Endometrial microvascular endothelial cells (primary cell): ENCODE data around the gene SKIC8. TPM values are rescaled to one million over a fixed set of nuclear protein-coding genes. Genes with fewer than 3 reads are reported as not detected.

Experiments used
- in situ Hi-C: cut with HindIII; loops from 2 replicates; pipeline ENCODE4 v1.10.0; 2017; ENCODE audit warnings: low sequenced_read_pairs, low pct_unique_long_range_greater_than_20kb; ENCODE audit errors: inconsistent ontology term
- total RNA-seq: library from RNA; depleted of rRNA; stranded (reverse); fragments of >200 nt; gene quantifications from one replicate; pipeline ENCODE4 v1.2.3, GENCODE V29; 2015; ENCODE audit errors: inconsistent ontology term

The SKIC8 gene
- total RNA-seq, result 101 TPM

DNA sequence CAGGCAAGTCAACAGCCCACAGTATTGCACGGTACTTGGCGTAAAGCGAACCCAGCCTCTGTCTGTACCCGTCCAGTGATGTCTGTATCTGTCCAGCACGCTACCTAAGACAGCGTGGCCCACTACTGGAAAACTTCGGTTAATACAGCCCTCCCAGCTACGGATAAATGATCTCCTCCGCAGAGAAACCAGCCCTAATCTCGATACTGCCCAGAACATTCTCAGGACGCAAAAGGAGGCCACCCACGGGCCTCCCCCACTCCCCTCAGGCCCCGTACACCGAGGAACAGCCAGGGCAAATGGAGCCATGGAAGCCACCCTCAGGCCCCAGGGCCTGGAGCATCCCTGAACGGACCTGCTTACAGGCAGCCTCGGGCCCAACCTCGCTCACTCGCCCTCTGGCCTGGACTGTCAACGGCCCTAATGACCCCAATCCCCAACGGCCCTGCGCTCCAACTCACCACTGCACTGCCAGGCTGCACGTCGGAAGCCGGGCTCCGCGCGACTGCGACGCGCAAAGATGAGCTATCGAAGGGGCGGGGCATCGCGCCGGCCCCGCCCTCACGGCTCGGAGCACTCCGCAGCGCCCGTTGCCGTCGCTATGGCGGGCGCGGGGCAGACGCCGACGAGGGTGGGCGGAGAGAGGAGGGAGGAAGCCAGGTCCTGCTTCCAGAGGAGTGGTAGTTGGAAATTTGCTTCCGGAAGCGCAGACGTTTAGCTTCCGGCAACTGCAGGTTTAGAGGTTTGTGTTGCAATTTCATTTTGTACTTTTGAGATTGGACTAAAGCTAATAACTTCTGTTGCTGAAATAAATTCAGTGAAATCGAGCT is at the start of gene SKIC8:
Gene SKIC8 (minus strand): TSS at position 509 of the 830 bp plus-strand sequence. CDS start 3,923 bp downstream, outside the sequence.
- in situ Hi-C loops, result no loop called here

DNA sequence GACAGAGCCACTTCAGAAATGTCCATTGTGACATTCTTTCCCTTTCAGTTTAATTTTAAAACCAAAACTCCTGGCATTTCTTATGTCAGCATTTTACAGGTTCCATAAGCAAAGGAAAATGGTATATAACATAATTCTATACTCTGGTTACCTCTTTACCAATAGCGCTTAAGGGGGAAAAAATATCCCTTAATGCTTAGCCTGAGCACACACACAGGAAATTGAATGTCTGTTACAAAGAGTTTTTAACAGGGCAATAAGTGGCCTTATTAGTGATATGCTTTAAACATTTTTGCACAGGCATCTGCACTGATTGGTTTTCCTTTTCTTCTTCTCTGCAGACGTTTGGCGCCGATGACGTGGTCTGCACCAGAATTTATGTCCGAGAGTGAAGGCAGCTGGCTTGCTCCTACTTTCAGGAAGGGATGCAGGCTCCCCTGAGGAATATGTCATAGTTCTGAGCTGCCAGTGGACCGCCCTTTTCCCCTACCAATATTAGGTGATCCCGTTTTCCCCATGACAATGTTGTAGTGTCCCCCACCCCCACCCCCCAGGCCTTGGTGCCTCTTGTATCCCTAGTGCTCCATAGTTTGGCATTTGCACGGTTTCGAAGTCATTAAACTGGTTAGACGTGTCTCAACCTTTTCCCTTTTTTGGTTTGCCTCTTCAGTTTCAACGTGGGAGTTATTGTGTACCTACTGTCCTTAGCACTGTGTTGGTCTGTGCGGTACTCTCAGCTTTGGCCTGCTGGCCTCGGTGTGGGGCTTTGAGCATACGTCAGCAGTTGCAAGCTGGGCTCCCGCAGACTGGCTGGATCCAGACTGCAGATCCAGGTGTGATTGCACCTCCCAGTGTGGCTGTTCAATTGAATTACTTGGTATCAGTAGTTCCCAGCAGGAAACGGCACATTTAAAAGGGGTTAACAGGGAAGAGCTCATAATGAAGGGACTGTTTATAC is 48.5 kb upstream of the SKIC8 start:
- in situ Hi-C loops, result no loop called here

DNA sequence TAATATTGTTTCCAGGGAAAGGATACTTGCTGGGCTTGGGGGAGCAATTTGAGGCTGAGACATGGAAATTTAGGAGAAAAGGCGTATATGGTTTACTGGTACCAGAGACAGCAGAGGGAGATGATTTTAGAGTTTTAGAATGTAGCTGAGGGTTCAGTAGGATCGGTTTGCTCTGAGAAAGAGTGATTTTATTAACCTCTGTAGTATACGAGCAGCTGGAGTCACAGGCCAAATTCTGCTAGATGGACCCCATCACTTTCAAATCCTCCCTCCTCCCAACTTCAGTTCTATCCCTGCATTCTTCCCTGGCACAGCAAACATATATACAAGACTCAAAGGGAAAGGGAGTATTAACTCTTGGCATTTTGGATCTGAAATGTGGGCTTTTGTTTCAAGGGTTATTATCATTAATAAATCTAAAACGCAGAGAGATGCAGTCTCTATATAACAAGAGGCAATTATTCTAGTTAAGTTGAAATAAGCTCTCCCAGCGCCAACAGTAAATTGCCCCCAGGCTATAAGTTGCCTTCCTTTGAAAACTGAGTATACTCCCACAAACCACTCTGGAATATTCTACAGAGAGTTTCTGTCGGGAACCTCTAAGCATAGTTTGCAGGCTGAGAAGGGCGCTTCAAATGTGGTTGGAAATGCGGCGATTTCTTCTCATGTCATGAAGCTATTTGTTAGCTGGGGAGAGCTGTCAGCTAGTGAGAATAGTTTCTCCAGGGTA is 46.2 kb upstream of the SKIC8 start:
- in situ Hi-C loops, result no loop called here

DNA sequence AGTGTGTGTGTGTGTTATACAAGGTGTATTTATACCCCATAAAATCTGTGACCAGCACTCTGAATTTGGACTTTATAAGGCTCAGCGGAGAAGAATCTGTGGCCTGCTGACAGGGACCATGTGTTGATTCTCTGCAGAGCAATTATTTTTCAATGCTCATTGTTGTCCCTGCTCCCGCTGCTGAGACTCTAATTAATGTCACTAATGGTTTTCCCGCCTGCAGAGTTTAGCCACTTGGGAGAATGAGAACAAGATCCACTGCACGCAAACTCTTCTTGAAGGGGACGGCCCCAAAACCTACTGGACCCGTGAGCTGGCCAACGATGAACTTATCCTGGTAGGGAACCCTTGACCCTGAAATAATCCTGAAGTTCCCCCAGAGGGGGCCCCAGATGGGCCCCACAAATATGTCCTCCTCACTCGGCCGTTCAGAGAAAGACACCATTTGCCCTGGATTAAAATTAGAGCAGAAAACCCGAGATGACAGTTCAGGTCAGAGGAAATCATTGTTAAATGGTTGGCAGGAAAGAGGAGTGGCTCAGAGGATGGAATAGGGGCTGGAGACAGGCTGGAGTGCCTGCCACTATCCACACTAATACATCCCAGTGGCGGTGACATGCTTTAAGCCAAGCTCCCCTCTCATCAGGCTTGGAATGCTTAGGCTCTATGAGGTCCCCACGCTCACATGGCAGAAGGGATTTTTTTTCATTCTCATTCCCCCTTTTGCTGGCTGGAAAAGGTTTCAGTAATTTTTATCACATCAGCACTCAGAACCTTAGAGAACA is 44.1 kb upstream of the SKIC8 start:
- in situ Hi-C loops, result no loop called here

DNA sequence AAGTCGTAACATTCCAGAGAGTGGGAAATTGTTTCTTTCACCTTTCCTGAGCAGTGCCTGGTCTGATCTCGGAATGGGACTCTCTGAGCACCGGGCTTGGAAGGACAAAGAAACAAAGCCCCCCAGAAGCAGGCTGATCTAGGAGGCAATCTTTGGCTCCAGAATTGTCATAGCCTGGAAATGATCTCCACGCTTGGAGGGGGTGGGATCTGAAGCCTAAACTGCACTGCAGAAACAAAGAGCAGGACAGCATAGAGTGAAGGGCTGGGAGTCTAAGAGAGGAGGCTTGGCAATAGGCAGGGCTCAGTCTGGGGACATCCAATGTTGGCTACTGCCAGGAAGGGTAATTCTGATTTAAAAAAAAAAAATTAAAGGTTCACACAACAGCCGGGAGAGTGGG is 42.6 kb upstream of the SKIC8 start:
- in situ Hi-C loops, result no loop called here

DNA sequence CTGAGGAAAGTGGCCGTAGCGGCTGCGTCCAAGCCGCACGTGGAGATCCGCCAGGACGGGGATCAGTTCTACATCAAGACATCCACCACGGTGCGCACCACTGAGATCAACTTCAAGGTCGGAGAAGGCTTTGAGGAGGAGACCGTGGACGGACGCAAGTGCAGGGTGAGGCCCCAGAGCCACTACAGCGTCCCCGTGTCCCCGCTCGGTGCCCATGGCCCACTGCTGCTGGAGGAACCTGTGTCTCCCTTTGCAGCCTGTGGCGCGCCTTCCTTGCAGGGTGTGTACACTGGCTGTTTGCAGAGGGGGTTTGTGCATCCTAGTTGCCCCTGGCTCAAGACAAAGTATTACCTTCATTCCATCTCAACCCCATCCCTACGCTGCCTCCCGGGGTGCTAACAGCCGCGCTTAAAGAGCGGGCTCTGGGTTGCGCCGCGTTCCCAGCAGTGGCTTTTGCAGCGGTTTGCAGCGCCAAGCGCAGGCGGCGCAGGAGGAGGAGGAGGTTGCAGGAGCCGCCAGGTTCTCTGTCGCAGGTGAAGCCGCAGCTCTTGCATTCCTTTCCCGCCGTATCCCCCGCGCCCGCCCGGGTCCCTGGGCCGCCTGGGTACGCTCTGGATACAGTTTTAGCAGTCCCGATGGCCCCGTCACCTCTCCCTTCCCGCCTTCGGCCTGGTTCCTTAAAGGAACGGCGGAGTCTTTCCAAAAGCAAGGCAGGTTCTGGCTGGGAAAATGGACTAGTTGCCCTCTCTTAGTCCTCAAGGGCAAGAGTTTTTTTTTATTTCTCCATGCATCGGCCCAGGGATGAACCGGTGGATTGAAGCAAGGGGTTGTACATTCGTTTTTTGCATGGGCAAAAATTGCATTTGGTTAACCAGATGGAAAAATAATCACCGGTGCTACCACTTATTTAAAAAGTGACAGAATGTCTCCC is 41.9 kb upstream of the SKIC8 start:
- in situ Hi-C loops, result no loop called here

DNA sequence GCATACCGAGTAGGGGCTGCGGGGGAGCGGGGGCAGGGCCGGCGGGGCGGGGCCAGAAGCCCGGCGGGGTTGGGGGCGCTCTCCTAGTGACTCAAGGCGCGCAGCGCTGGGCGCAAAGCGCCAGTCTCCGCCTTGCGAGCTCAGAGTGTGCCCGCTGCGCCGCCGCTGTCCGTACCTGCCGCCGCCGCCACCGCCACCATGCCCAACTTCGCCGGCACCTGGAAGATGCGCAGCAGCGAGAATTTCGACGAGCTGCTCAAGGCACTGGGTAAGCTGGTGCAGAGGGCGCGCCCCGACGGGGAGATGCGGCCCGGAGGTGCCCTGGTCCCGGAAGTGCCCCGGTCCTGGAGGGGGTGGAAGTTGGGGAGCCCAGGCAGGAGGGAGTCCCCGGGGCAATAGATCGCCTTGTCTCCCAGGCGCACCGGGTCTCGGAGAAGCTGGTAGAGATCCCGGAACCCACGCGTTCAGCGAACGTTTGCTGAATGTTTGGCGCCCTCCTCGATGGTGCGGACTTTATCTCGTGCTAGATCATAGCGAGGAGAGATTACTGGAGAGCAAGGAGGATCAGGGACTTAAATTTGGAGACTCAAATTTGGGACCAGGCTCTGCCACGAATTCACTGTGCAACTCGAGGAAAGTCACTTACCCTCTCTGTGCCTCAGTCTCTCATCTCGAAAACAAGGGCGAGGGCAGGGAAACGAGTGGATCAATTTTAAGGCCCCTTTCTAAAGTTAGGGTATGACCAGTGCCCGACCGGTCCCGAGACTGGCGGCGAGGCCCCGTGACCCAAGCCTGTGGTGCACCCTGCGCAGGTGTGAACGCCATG is 41.0 kb upstream of the SKIC8 start, which contains the start of gene CRABP1:
Gene CRABP1 (plus strand): TSS at position 123 of the 826 bp plus-strand sequence. CDS start 76 bp downstream, at position 199.
- in situ Hi-C loops, result no loop called here

DNA sequence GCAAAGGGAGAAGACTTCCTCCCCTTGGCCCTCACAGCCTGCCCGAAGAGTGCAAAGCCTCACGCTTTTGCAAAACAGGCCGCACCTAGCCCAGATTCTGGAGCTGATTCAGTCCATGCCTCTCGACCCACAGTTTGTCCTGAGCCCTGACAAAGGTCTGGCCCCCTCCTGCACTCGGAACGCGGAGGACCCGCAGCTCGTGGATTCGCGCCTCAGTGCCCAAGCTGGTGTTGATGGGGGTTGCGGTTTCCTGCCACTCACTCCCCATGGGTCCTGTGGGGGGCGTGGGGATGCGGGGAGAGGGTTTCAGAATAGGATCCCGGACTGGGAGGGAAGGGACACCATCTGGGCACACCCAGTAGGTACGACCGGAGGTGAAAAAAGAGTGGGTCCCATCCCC is 40.1 kb upstream of the SKIC8 start:
- in situ Hi-C loops, result no loop called here

DNA sequence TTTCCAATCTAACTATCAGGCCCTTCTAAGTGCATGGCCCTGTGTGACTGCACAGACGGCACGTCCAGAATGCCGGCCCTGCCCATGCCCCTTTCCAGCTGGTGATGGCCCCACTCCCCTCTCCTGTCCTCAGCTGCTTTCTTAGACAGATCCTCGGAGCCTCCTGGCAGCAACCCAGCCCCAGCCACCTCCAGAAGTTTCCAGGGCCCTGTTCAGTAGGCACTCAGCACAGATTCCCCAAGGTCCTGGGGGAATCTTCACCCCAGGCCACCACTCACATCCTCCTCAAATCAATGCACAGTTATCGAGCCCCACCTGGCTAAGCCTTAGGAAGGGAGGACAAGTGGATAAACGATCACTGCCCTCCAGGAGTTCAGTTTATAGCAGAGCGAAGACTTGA is 39.4 kb upstream of the SKIC8 start:
- in situ Hi-C loops, result no loop called here

DNA sequence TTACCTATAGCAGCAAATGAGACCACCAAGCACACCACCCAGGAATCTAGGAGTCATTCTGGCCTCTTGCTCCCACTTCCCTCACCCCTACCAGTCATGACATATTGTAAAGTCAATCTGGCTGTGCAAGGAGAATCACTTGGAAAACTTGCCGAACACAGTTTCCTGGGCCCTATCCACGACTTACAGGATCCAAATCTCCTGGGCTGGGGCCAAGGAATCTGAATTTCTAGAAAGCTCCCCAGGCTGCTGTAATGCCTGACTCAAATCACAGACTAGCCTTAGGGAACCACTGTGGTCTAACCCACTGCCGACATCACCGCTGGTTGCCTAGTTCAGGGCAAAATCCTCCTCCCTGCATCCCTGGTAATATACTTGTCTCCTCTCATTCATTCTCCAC is 36.6 kb upstream of the SKIC8 start:
- in situ Hi-C loops, result no loop called here

DNA sequence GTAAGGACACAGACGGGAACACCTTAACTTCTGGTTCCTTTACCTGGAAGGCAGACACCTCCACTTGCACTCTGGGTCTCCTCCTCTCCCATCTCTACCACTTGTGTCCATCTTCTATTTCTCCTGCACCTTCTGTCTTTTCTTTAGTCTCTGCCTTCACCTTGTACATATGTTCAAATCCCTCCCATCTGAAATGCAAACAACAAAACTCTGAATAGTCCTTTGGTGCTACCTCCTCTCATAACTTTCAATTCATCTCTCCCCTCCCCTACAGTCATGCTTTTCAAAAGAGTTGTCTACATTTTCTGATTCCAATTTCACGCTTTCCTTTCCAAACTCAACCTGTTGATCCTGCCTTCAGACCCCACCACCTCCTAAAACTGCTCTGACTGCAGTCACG is 35.4 kb upstream of the SKIC8 start:
- in situ Hi-C loops, result no loop called here

DNA sequence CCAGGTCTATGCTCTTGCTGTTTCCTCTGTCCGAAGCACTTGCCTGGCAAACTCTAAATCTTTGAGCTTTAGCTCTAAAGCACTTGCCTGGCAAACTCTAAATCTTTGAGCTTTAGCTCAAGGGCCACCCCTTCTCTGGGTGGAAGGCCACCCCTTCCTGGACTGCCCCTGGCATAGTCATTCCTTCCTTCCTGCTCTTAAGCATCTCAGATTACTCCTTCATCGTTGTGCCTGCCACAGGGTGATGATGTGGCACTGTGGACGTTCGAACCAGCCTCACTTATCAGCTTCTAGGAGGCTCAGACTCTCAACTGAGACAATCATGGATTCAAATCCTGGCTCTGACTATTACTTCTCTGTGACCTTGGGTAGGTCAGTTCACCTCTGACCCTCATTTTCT is 30.2 kb upstream of the SKIC8 start:
- in situ Hi-C loops, result no loop called here

DNA sequence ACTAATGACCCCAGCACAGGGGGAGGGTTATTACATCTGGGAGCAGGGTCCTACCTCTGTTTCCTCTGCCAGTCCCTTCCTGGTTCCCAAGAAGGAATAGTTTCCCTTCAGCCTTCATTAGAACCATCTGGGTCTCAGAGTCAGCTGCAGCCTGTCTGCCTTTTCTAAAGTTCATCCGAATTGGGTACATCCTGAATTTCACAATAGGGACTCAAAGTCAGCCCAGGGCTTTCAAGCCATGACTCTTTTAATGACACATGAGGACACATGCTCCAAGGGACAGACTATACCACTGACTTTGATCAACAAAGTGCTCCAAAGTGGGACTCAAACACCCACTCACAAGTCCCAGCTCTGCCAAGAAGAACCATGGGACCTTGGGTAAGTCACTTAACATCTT is 28.1 kb upstream of the SKIC8 start:
- in situ Hi-C loops, result no loop called here

DNA sequence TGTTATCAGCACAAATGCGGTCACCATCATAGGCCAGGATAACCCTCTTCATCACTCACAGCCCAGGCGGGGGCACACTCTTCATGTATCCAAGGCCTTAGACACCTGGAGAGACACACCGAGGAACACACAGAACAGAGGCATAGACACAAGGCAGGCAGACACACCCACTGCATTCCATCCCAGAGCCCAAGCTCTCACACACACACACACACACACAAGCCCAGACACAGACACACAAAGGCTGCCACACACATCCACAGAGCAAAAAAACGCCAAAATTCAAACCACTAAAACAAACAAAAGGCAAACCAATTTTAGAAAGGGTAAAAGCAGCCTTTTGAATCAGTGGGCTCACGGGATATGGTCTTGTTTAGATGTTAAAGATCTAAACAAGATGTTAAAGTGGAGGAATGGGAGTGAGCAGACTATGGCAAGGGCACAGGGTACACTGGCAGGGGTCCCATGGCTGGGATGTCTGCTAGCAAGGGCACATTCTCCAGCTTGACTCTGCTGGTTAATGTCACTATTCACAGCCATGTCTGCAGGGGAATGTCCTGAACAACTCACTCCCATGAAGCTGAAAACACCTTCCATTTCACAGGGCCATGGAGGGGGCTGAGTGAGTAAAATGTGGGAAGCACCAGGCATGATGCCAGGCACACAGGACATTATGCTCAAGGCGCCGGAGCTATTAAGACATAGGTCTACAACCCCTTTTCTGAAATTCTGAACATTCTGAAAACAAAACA is 25.9 kb upstream of the SKIC8 start:
- in situ Hi-C loops, result no loop called here

DNA sequence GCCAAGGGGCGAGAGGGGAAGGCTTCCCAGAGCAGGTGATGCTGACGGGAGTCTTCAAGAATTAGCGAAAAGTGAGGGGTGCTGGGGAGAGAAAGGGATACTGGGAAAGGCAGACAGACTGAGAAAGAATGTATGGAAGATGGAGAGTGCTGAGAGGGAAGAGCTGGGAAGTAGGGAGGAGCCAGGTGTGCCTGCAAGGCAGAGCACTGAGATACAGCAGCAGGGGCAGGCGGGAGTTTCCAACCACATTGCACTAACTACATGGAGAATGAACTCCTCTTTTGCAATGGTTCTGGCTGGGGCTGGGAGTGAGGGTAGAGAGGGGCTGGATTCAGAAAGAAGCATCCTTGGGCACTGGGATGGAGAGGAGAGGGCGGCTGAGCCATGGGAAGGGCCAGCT is 24.7 kb upstream of the SKIC8 start:
- in situ Hi-C loops, result no loop called here

DNA sequence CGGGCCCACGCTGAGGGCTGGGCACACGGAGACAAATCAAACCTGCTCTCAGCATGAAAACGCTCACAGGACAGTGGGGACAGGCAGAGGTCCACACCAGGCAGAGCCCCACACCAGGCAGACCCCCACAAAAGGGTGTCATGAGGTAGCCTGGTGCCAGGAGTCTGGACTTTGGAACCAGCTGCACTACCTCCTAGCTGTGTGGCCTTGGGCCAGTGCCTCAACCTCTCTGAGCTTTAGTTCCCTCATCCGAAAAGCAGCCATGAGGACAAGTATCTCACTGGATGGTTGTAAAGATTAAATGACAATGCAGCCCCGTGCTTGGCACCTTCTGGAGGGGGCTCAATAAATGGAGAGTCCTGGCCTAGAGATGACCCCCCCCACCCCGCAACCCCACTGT is 24.3 kb upstream of the SKIC8 start:
- in situ Hi-C loops, result no loop called here
